Measurements from ENCODE around the gene TTC4. TPM values are rescaled to one million over a fixed set of nuclear protein-coding genes. Genes with fewer than 3 reads are reported as not detected.

Gene TTC4
- total RNA-seq, 2 experiments from 2014 or later = 7.3 to 7.6 TPM

GRCh38 chr1:54786778-54787177, 71.1 kb downstream of the TTC4 start:
- peaks cover 39% of the 10 kb centered on the region for H3K36me3 ChIP-seq (ENCODE audit: insufficient read depth, low read length)
- H3K4me3 Mint-ChIP-seq = no peak overlapping the region
- H3K27ac ChIP-seq (ENCODE audit: low read depth in 1 of 2, low read length in 2 of 2) = no peak overlapping the region
- H3K4me1 Mint-ChIP-seq (ENCODE audit: low read depth) = peaks cover 5% of the 10 kb centered on the region
- ChIA-PET POLR2A (no interaction called here), CTCF (no interaction called here)
- H3K27ac Mint-ChIP-seq = no peak overlapping the region
- no peaks in the 10 kb centered on the region for H3K9me3 ChIP-seq (ENCODE audit: control insufficient read depth in 1 of 2, insufficient read depth in 1 of 2, low read length in 2 of 2)
- peaks cover 77% of the 10 kb centered on the region for H3K36me3 Mint-ChIP-seq (ENCODE audit: low read depth)
- H3K4me3 ChIP-seq (ENCODE audit: low read length) = no peak overlapping the region
- no peaks in the 10 kb centered on the region for H3K4me1 ChIP-seq (ENCODE audit: insufficient read depth, low read length)
- no peak for TF ChIP-seq CTCF (IDR thresholded peaks at IDR 0.05)
- no peaks in the 10 kb centered on the region for H3K27me3 ChIP-seq (ENCODE audit: control insufficient read depth in 1 of 2, insufficient read depth in 2 of 2, low read length in 2 of 2)
- H3K9me3 Mint-ChIP-seq = no peaks in the 10 kb centered on the region
- intact Hi-C loops (cut with DNase I, micrococcal nuclease) = no loop called here
- no peak for DNase-seq
- ATAC-seq (ENCODE audit: poor library complexity) = no peak
- H3K27me3 Mint-ChIP-seq = no peaks in the 10 kb centered on the region

DNA sequence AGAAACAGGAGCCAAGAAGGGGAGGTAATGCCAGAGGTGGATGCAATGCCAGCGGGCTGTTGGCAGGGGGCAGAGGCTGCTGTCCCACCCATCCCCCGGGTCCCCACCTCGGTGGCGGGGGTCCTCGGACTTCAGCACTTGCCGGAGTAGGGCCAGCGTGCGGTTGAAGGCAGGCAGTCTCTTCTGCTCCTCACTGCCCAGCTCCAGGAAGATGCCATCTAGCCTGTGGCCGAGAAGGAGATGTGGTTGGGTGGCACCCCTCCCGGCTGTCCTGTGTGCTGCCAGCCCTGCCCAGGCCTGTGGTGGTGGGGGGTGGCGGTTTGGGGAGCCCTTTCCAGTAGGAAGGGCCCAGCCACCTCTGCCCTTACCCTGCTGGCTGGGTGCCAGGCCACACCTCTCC, 71.9 kb downstream of the TTC4 start:
- H3K27ac ChIP-seq (ENCODE audit: low read depth in 1 of 2, low read length in 2 of 2) = no peak overlapping the region
- POLR2A ChIA-PET = no interaction called here
- no peaks in the 10 kb centered on the region for H3K27me3 ChIP-seq (ENCODE audit: control insufficient read depth in 1 of 2, insufficient read depth in 2 of 2, low read length in 2 of 2)
- peaks cover 34% of the 10 kb centered on the region for H3K36me3 ChIP-seq (ENCODE audit: insufficient read depth, low read length)
- no peak for DNase-seq
- H3K36me3 Mint-ChIP-seq (ENCODE audit: low read depth) = peaks cover 78% of the 10 kb centered on the region
- H3K9me3 Mint-ChIP-seq = no peaks in the 10 kb centered on the region
- H3K9me3 ChIP-seq (ENCODE audit: control insufficient read depth in 1 of 2, insufficient read depth in 1 of 2, low read length in 2 of 2) = peaks cover 4 to 6% of the 10 kb centered on the region in 2 experiments
- no peaks in the 10 kb centered on the region for H3K27me3 Mint-ChIP-seq
- intact Hi-C loops (cut with DNase I, micrococcal nuclease) = no loop called here
- CTCF ChIA-PET = no interaction called here
- no peak overlapping the region for H3K4me3 ChIP-seq (ENCODE audit: low read length)
- H3K4me1 Mint-ChIP-seq (ENCODE audit: low read depth) = peaks cover 5% of the 10 kb centered on the region
- no peak overlapping the region for H3K4me3 Mint-ChIP-seq
- no peak for ATAC-seq (ENCODE audit: poor library complexity)
- TF ChIP-seq CTCF (IDR thresholded peaks at IDR 0.05) = no peak
- H3K27ac Mint-ChIP-seq = no peak overlapping the region
- no peaks in the 10 kb centered on the region for H3K4me1 ChIP-seq (ENCODE audit: insufficient read depth, low read length)

DNA sequence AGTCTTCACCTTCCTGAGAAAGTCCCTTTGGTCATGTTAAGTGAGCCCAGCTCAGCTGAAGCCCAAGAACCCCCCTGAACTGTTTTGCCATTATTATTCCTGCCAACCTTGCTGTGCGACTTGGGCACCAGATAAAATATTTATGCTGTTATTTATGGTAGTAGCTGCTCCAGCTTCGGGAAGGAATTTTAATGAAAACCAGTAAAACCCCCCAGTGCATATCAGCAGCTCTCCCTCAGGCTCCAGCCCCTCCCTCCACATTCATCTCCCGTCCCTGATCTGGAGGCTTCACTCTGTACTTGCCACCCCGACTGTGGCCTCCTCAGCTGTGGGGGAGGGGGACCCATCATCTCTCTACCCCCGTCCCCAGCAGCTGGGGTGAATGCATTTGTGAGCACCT, 72.8 kb downstream of the TTC4 start:
- Mint-ChIP-seq H3K27ac (no peak overlapping the region), H3K27me3 (no peaks in the 10 kb centered on the region), H3K4me1 (ENCODE audit: low read depth) (peaks cover 5% of the 10 kb centered on the region), H3K9me3 (no peaks in the 10 kb centered on the region), H3K36me3 (ENCODE audit: low read depth) (peaks cover 77% of the 10 kb centered on the region), H3K4me3 (no peak overlapping the region)
- ChIA-PET CTCF (no interaction called here), POLR2A (no interaction called here)
- H3K4me3 ChIP-seq (ENCODE audit: low read length) = no peak overlapping the region
- peaks cover 4 to 10% of the 10 kb centered on the region in 2 experiments for H3K9me3 ChIP-seq (ENCODE audit: control insufficient read depth in 1 of 2, insufficient read depth in 1 of 2, low read length in 2 of 2)
- DNase-seq (no peak), ATAC-seq (ENCODE audit: poor library complexity) (no peak)
- intact Hi-C loops (cut with DNase I, micrococcal nuclease) = no loop called here
- H3K27ac ChIP-seq (ENCODE audit: low read depth in 1 of 2, low read length in 2 of 2) = no peak overlapping the region
- H3K27me3 ChIP-seq (ENCODE audit: control insufficient read depth in 1 of 2, insufficient read depth in 2 of 2, low read length in 2 of 2) = no peaks in the 10 kb centered on the region
- H3K36me3 ChIP-seq (ENCODE audit: insufficient read depth, low read length) = peaks cover 42% of the 10 kb centered on the region
- no peak for TF ChIP-seq CTCF (IDR thresholded peaks at IDR 0.05)
- H3K4me1 ChIP-seq (ENCODE audit: insufficient read depth, low read length) = no peaks in the 10 kb centered on the region

Measured in CD4-positive, alpha-beta T cell (primary cell).